ENCODE data around the gene MAPRE2. TPM values are rescaled to one million over a fixed set of nuclear protein-coding genes. Genes with fewer than 3 reads are reported as not detected.
A peak's percentile ranks its signal among the peaks of the same experiment; 100 is the strongest.

Gene MAPRE2
- total RNA-seq, 2 experiments from 2014 or later: 70.1 to 74.0 TPM

- DNase-seq: no peak
- Mint-ChIP-seq H3K27ac (peak overlapping the region; percentile 56), H3K9me3 (no peaks in the 10 kb centered on the region), H3K4me1 (peaks cover 47% of the 10 kb centered on the region), H3K36me3 (no peaks in the 10 kb centered on the region), H3K27me3 (no peaks in the 10 kb centered on the region), H3K4me3 (no peak overlapping the region)
Measured at GRCh38 chr18:35026407-35027061, 14.7 kb upstream of the MAPRE2 start.

DNA sequence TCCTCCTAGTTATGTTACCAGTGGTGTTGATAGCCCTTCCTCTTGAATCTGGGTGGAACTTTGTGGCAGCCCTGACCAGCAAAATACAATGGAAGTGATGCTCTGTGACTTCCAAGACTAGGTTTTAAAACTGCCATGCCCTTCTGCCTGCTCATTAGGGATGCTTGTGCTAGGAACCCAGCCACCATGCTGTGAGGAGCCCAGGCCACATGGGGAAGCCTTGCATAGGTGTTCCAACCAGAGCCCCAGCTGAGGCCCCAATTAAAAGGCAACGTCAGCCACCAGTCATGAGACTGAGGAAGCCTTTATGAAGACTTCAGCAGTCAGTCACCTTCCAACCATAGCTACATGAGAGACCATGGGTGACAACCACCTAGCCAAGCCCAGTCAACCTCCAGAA, 14.0 kb upstream of the MAPRE2 start:
- peak overlapping the region; percentile 56 for H3K27ac Mint-ChIP-seq
- no peaks in the 10 kb centered on the region for H3K27me3 Mint-ChIP-seq
- H3K36me3 Mint-ChIP-seq: no peaks in the 10 kb centered on the region
- no peaks in the 10 kb centered on the region for H3K9me3 Mint-ChIP-seq
- DNase-seq: no peak
- H3K4me1 Mint-ChIP-seq: peaks cover 53% of the 10 kb centered on the region
- peak overlapping the region; percentile 8 for H3K4me3 Mint-ChIP-seq

DNA sequence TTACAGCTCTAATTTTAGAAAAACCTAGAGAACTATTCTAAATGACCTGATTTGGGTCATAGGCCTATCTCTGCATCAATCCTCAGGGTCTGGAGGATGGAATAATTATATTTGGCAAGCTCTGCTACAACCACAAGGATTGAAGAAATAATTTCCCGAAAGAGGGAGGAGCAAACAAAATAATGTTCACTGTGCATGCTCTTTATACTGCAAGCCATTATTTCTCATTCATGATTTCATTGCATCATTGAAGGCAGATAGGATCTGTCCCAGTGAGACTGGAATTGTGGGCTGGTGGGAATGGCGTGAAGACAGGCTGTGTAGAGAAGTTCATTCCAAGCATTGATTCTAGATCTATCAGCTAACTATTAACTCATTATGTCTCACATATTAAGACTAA, 12.7 kb upstream of the MAPRE2 start:
- no peaks in the 10 kb centered on the region for H3K9me3 Mint-ChIP-seq
- H3K36me3 Mint-ChIP-seq: no peaks in the 10 kb centered on the region
- no peak overlapping the region for H3K4me3 Mint-ChIP-seq
- no peak overlapping the region for H3K27ac Mint-ChIP-seq
- peaks cover 57% of the 10 kb centered on the region for H3K4me1 Mint-ChIP-seq
- no peak for DNase-seq
- no peaks in the 10 kb centered on the region for H3K27me3 Mint-ChIP-seq

GRCh38 chr18:35029103-35029502, 12.1 kb upstream of the MAPRE2 start:
- no peak for DNase-seq
- H3K4me1 Mint-ChIP-seq: peaks cover 57% of the 10 kb centered on the region
- peak overlapping the region; percentile 77 for H3K4me3 Mint-ChIP-seq
- H3K9me3 Mint-ChIP-seq: no peaks in the 10 kb centered on the region
- H3K36me3 Mint-ChIP-seq: no peaks in the 10 kb centered on the region
- H3K27ac Mint-ChIP-seq: peak overlapping the region; percentile 93
- no peaks in the 10 kb centered on the region for H3K27me3 Mint-ChIP-seq

GRCh38 chr18:35029770-35030169, 11.4 kb upstream of the MAPRE2 start:
- no peaks in the 10 kb centered on the region for H3K36me3 Mint-ChIP-seq
- H3K27ac Mint-ChIP-seq: peak overlapping the region; percentile 93
- H3K27me3 Mint-ChIP-seq: no peaks in the 10 kb centered on the region
- no peak for DNase-seq
- peak overlapping the region; percentile 77 for H3K4me3 Mint-ChIP-seq
- H3K4me1 Mint-ChIP-seq: peaks cover 57% of the 10 kb centered on the region
- H3K9me3 Mint-ChIP-seq: no peaks in the 10 kb centered on the region

DNA sequence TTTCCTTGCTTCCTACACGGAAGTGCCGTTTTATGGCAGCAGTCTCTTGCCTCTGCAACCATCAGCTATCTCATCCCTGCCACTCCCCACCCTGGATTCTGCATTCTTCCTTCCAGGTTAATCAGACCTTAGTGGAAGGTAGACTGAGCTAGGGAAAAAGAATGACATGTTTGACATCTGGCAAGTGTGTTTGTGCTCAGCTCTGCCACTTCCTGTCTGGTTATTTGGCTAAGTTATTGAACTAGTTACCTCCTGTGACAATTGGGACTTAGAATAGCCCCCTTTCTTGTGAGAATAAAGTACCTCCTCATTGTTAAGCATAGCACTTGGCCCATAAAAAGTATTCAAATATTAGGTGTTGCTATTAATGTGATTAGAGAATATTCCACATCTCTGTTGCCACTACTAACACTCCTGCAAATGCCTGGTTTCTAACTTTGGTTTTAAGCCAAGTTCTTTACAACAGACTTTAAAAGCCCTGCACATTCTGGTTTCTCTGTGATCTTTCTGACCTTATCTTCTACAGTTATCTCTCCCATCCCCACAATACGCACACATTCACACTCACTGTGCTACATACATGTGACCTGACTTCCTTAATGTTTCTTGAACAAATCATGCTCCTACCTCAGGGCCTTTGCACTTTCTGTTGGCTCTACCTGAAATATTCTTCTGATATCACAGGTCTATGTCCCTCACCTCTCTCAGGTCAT, 10.8 kb upstream of the MAPRE2 start:
- DNase-seq: no peak
- H3K9me3 Mint-ChIP-seq: no peaks in the 10 kb centered on the region
- H3K27ac Mint-ChIP-seq: peak overlapping the region; percentile 93
- no peaks in the 10 kb centered on the region for H3K27me3 Mint-ChIP-seq
- H3K4me3 Mint-ChIP-seq: peak overlapping the region; percentile 77
- no peaks in the 10 kb centered on the region for H3K36me3 Mint-ChIP-seq
- peaks cover 57% of the 10 kb centered on the region for H3K4me1 Mint-ChIP-seq

- no peak overlapping the region for H3K4me3 Mint-ChIP-seq
- H3K27me3 Mint-ChIP-seq: no peaks in the 10 kb centered on the region
- H3K36me3 Mint-ChIP-seq: no peaks in the 10 kb centered on the region
- no peak overlapping the region for H3K27ac Mint-ChIP-seq
- H3K9me3 Mint-ChIP-seq: no peaks in the 10 kb centered on the region
- DNase-seq: no peak
- H3K4me1 Mint-ChIP-seq: peaks cover 48% of the 10 kb centered on the region
Measured at GRCh38 chr18:35032113-35032512, 9.1 kb upstream of the MAPRE2 start.

- peak overlapping the region; percentile 18 for H3K27ac Mint-ChIP-seq
- peaks cover 35% of the 10 kb centered on the region for H3K4me1 Mint-ChIP-seq
- no peak overlapping the region for H3K4me3 Mint-ChIP-seq
- DNase-seq: no peak
- H3K27me3 Mint-ChIP-seq: no peaks in the 10 kb centered on the region
- no peaks in the 10 kb centered on the region for H3K36me3 Mint-ChIP-seq
- no peaks in the 10 kb centered on the region for H3K9me3 Mint-ChIP-seq
Measured at GRCh38 chr18:35038029-35038428, 3.2 kb upstream of the MAPRE2 start.

GRCh38 chr18:35038881-35039491, 2.2 kb upstream of the MAPRE2 start:
- peak overlapping the region; percentile 26 for H3K27ac Mint-ChIP-seq
- no peak for DNase-seq
- H3K36me3 Mint-ChIP-seq: peaks cover 3% of the 10 kb centered on the region
- no peak overlapping the region for H3K4me3 Mint-ChIP-seq
- no peaks in the 10 kb centered on the region for H3K27me3 Mint-ChIP-seq
- H3K9me3 Mint-ChIP-seq: no peaks in the 10 kb centered on the region
- H3K4me1 Mint-ChIP-seq: peaks cover 44% of the 10 kb centered on the region

- peaks cover 57% of the 10 kb centered on the region for H3K4me1 Mint-ChIP-seq
- H3K4me3 Mint-ChIP-seq: peak overlapping the region; percentile 92
- DNase-seq: no peak
- no peaks in the 10 kb centered on the region for H3K27me3 Mint-ChIP-seq
- H3K27ac Mint-ChIP-seq: peak overlapping the region; percentile 98
- no peaks in the 10 kb centered on the region for H3K9me3 Mint-ChIP-seq
- peaks cover 8% of the 10 kb centered on the region for H3K36me3 Mint-ChIP-seq
Measured at GRCh38 chr18:35040638-35040987, 600 bp upstream of the MAPRE2 start.

- Mint-ChIP-seq H3K9me3 (no peaks in the 10 kb centered on the region), H3K4me1 (peaks cover 70% of the 10 kb centered on the region), H3K36me3 (peaks cover 8% of the 10 kb centered on the region), H3K4me3 (peak overlapping the region; percentile 92), H3K27ac (peak overlapping the region; percentile 98), H3K27me3 (no peaks in the 10 kb centered on the region)
- DNase-seq: no peak
Measured at GRCh38 chr18:35041815-35042387, 688 bp downstream of the MAPRE2 start.

- no peak for DNase-seq
- Mint-ChIP-seq H3K36me3 (peaks cover 8% of the 10 kb centered on the region), H3K4me1 (peaks cover 75% of the 10 kb centered on the region), H3K9me3 (no peaks in the 10 kb centered on the region), H3K27me3 (no peaks in the 10 kb centered on the region), H3K27ac (peak overlapping the region; percentile 98), H3K4me3 (peak overlapping the region; percentile 92)
Measured at GRCh38 chr18:35042389-35043071, 1.3 kb downstream of the MAPRE2 start.

DNA sequence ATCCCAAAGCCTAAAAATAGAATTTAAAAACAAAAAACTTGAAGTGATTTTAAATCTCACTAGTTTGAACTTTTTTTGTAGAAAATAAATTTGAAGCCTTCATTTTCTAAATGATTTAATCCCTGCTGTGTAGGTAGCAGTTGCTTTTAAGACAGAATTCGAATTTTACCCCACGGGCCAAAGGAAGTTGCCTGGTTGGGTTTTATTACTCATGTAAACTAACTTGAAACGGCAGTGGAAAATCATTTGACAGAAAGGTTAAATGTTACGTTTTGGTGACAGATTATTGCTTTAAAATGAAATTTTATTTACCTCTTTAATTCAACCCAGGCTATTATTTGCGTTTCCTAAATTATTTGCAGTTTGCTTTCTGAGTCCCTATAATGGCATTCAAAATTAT, 2.0 kb downstream of the MAPRE2 start:
- Mint-ChIP-seq H3K27me3 (no peaks in the 10 kb centered on the region), H3K4me3 (peak overlapping the region; percentile 92), H3K27ac (peak overlapping the region; percentile 98), H3K36me3 (peaks cover 14% of the 10 kb centered on the region), H3K9me3 (peaks cover 4% of the 10 kb centered on the region), H3K4me1 (peaks cover 75% of the 10 kb centered on the region)
- DNase-seq: no peak

- peaks cover 14% of the 10 kb centered on the region for H3K36me3 Mint-ChIP-seq
- H3K4me1 Mint-ChIP-seq: peaks cover 72% of the 10 kb centered on the region
- H3K4me3 Mint-ChIP-seq: peak overlapping the region; percentile 92
- H3K27ac Mint-ChIP-seq: peak overlapping the region; percentile 98
- peaks cover 4% of the 10 kb centered on the region for H3K9me3 Mint-ChIP-seq
- DNase-seq: no peak
- H3K27me3 Mint-ChIP-seq: no peaks in the 10 kb centered on the region
Measured at GRCh38 chr18:35045121-35045520, 3.9 kb downstream of the MAPRE2 start.

DNA sequence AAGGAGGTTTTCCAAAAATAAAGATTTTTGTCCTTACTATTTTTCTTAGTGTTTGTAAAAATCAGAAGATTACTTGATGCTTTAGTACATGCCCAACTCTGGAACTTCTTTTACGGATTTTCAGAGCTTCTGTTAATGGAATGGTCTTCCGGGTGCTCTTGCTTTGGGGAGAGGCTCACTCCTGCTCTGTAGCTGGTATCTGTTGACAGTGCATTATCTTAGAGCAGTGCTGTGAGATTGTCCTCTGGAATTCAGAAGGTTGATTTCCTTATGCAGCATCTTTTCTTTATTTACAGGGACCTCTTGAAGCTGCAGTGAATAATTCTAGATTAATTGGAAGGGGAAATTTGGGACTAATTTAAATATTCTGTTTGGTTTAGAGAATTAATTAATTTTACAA, 4.6 kb downstream of the MAPRE2 start:
- Mint-ChIP-seq H3K9me3 (peaks cover 4% of the 10 kb centered on the region), H3K4me1 (peaks cover 70% of the 10 kb centered on the region), H3K27ac (peak overlapping the region; percentile 98), H3K27me3 (no peaks in the 10 kb centered on the region), H3K4me3 (peak overlapping the region; percentile 92), H3K36me3 (peaks cover 14% of the 10 kb centered on the region)
- no peak for DNase-seq

Data from activated naive CD8-positive, alpha-beta T cell treated with anti-CD3 and anti-CD28 coated beads for 36 hours (primary cell).